ENCODE results near the gene GHRH.

DNA sequence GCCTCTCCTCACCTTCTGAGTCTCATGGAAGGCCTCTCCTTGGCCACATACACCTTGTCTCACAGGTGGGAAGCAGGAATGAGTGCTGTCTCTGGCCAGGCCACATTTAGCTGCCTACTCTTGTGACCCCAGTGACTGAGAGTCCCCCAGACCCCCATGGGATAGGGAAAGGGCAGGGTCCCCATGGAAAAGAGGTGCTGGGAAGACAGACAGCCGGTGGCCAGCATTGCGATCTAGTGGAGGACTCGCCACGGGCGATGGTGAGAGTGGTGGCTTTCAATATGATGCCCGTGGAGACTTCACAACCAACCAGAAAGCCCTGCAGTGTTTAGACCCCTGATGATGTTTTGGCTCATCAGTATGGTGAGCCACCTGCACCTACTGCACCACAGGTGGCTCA lies 47.7 kb upstream of the GHRH start:
- TF ChIP-seq CTCF (conservative IDR thresholded peaks at IDR 0.05; ENCODE audit: low read depth, low read length) (no peak), POLR2A (IDR thresholded peaks at IDR 0.05; ENCODE audit: low read depth, low read length) (no peak)

Data from IMR-90 (cell line).